ENCODE measurements around the gene GPR55.

DNA sequence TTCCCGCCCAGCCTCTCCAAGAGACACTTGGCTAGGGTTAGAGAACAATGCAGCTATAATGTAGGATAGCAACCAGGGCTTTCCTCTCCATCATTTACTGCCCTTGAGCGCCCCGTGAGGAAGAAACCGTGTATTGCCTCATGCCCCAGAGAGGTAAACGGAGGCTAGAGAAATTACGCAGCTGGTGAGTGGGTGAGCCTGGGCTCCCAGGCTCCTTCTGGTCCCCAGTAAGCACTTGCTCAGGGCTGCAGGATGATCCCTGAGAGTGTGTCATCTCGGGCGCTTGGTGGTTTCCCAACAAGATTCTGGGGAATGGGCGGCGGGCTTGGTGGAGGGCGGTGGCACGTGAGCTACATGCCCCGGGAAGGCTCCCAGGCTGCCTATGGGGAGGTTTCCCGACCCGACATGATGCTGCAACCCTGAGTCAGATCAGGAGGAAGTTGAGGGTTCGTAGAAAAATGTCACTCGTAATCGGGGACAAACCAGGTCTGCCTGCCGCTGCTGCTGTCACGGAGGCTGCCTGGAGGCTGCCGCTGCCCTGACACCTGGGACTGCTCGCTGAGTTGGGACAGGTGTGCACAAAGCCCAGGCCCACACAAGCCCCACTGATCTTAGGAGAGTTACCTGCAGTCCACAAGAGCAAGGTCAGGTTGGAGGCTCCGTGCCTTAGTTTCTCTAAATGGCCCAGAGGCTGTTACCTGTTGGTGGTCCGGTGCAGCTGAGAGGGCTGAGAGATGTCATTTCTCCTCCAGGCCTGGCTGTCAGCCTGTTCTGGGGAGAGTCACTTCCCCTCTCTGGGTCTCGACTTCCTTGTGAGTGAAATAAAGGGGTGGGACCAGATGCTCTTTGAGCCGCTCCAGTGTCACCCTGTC, at the start of gene GPR55:
- TF ChIP-seq, protein P1, sequence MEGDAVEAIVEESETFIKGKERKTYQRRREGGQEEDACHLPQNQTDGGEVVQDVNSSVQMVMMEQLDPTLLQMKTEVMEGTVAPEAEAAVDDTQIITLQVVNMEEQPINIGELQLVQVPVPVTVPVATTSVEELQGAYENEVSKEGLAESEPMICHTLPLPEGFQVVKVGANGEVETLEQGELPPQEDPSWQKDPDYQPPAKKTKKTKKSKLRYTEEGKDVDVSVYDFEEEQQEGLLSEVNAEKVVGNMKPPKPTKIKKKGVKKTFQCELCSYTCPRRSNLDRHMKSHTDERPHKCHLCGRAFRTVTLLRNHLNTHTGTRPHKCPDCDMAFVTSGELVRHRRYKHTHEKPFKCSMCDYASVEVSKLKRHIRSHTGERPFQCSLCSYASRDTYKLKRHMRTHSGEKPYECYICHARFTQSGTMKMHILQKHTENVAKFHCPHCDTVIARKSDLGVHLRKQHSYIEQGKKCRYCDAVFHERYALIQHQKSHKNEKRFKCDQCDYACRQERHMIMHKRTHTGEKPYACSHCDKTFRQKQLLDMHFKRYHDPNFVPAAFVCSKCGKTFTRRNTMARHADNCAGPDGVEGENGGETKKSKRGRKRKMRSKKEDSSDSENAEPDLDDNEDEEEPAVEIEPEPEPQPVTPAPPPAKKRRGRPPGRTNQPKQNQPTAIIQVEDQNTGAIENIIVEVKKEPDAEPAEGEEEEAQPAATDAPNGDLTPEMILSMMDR (conservative IDR thresholded peaks at IDR 0.05 in 1 of 2, IDR thresholded peaks at IDR 0.05 in 1 of 2; ENCODE audit: extremely low read depth in 1 of 2, insufficient read depth in 1 of 2, low read depth in 1 of 2, low read length in 2 of 2) = peak; percentile 20 to 50
- no peak for TF ChIP-seq EZH2 (IDR thresholded peaks at IDR 0.05; ENCODE audit: borderline replicate concordance, low read length)

Data from mammary epithelial cell (primary cell).